Measurements from ENCODE around the gene HES6. TPM values are rescaled to one million over a fixed set of nuclear protein-coding genes. Genes with fewer than 3 reads are reported as not detected.

HES6 gene, protein sequence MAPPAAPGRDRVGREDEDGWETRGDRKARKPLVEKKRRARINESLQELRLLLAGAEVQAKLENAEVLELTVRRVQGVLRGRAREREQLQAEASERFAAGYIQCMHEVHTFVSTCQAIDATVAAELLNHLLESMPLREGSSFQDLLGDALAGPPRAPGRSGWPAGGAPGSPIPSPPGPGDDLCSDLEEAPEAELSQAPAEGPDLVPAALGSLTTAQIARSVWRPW
- 17.1 TPM for total RNA-seq
- polyA plus RNA-seq (ENCODE audit: insufficient read depth in 1 of 8, insufficient read length in 8 of 8, low replicate concordance in 1 of 8), result 10 to 100 TPM; 17.6 to 25.9 (median 22.0) TPM
- long read RNA-seq, donor 1, partial matches to known transcripts, result 0 of 5 reads
- long read RNA-seq, donor 1, other reads (novel, unspliced or antisense), result 0 of 5 reads
- long read RNA-seq, donor 2, result 0 reads
- long read RNA-seq, donor 3, transcript HES6-203 (3 exons, 1,600 nt), result minor isoform, 6 of 15 reads
- long read RNA-seq, donor 3, transcript HES6-201 (4 exons, 1,454 nt), result major isoform, 9 of 15 reads
- long read RNA-seq, donor 3, partial matches to known transcripts, result 0 of 15 reads
- long read RNA-seq, donor 3, other reads (novel, unspliced or antisense), result 0 of 15 reads
- long read RNA-seq, donor 4, partial matches to known transcripts, result 0 of 6 reads
- long read RNA-seq, donor 4, other reads (novel, unspliced or antisense), result 0 of 6 reads
- long read RNA-seq, donor 5, transcript HES6-201 (4 exons, 1,454 nt), result major isoform, 23 of 34 reads
- long read RNA-seq, donor 5, transcript HES6-203 (3 exons, 1,600 nt), result minor isoform, 10 of 34 reads
- long read RNA-seq, donor 5, partial matches to known transcripts, result 0 of 34 reads
- long read RNA-seq, donor 5, other reads (novel, unspliced or antisense), result 0 of 34 reads
- long read RNA-seq, donor 6, transcript HES6-201 (4 exons, 1,454 nt), result major isoform, 17 of 21 reads
- long read RNA-seq, donor 6, partial matches to known transcripts, result 0 of 21 reads
- long read RNA-seq, donor 6, other reads (novel, unspliced or antisense), result 0 of 21 reads
- long read RNA-seq, donor 7, transcript HES6-201 (4 exons, 1,454 nt), result major isoform, 8 of 13 reads
- long read RNA-seq, donor 7, partial matches to known transcripts, result 0 of 13 reads
- long read RNA-seq, donor 7, other reads (novel, unspliced or antisense), result 0 of 13 reads
- long read RNA-seq, donor 8, transcript HES6-201 (4 exons, 1,454 nt), result major isoform, 5 of 5 reads
- long read RNA-seq, donor 8, partial matches to known transcripts, result 0 of 5 reads
- long read RNA-seq, donor 8, other reads (novel, unspliced or antisense), result 0 of 5 reads
- long read RNA-seq, donor 9, partial matches to known transcripts, result 0 of 8 reads
- long read RNA-seq, donor 9, other reads (novel, unspliced or antisense), result 0 of 8 reads
- long read RNA-seq, donor 10, transcript HES6-201 (4 exons, 1,454 nt), result major isoform, 7 of 11 reads
- long read RNA-seq, donor 10, partial matches to known transcripts, result 0 of 11 reads
- long read RNA-seq, donor 10, other reads (novel, unspliced or antisense), result 0 of 11 reads
- long read RNA-seq, donor 11, partial matches to known transcripts, result 0 of 4 reads
- long read RNA-seq, donor 11, other reads (novel, unspliced or antisense), result 0 of 4 reads

DNA sequence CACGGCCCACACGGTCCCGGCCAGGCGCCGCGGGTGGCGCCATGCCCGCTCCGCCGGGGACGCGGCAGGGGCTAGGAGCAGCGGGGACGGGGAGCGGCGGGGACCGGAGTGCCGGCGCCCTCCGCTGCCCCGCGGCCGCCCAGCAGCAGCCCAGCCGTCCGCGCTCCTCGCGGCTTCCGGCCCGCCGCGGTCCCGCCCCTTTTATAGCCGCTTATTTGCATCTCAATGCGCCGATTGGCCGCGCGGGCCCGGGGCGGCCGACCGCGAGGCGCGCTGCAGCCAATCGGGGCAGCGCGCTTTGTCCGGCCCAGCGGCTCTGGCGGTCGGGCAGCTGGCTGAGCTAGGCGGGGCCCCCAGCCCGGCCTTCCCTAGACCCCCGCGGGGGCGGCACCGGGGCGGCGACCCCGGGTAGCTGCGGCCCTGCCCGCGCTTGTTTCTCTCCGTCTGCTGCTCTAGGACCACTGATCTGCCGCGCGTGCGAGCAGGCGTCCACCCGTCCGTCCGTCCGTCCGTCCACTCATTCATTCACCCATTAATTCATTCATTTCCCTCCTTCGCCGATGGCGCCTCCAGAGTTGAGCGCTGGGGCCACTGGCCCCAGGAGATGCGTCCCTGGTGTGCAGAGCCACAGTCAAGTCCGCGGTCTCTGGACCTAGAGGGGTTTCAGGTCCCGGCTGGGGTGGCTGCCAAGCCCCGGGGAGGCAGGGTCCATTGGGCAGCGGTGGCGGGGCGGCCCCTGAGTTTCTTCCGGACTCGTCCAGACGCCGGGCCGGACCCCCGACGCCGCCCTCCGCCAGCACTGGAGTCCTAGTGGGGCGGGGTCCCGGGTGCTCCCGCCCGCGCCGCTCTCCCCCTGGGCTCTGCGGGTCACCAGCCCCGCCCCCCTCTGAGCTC lies at the start of gene HES6:
Gene HES6 (minus strand): TSS at position 176 of the 894 bp plus-strand sequence. CDS start 133 bp downstream, at position 43.
- H3K36me3 ChIP-seq (ENCODE audit: control insufficient read depth, insufficient read depth, low read length), result peaks cover 1% of the 10 kb centered on the region
- WGBS (ENCODE audit: insufficient coverage), result under 1% methylated on average over 91 of the region's 105 CpGs
- H3K4me1 ChIP-seq (ENCODE audit: control insufficient read depth, insufficient read depth, low read length), result peaks cover 38% of the 10 kb centered on the region
- H3K27ac ChIP-seq (ENCODE audit: low read length), result peak within 1 kb of the TSS; percentile 93
- peaks cover 45% of the 10 kb centered on the region for H3K27me3 ChIP-seq (ENCODE audit: control insufficient read depth, insufficient read depth, low read length)
- H3K4me3 ChIP-seq (ENCODE audit: low read length), result peak within 1 kb of the TSS; percentile 39
- H3K9me3 ChIP-seq (replicated peaks; ENCODE audit: control insufficient read depth, low read depth, low read length), result no peaks in the 10 kb centered on the region
- DNase-seq, result peak; percentile 97

GRCh38 chr2:238289574-238289973 lies 49.7 kb upstream of the HES6 start:
- Histone ChIP-seq H3K4me3 (ENCODE audit: low read length) (peak overlapping the region; percentile 47), H3K27me3 (ENCODE audit: control insufficient read depth, insufficient read depth, low read length) (no peaks in the 10 kb centered on the region), H3K27ac (ENCODE audit: low read length) (no peak overlapping the region), H3K4me1 (ENCODE audit: control insufficient read depth, insufficient read depth, low read length) (peaks cover 42% of the 10 kb centered on the region), H3K9me3 (replicated peaks; ENCODE audit: control insufficient read depth, low read depth, low read length) (no peaks in the 10 kb centered on the region), H3K36me3 (ENCODE audit: control insufficient read depth, insufficient read depth, low read length) (no peaks in the 10 kb centered on the region)
- WGBS (ENCODE audit: insufficient coverage), result 13% methylated on average over 11 of the region's 13 CpGs
- peak; percentile 23 for DNase-seq

- peak overlapping the region; percentile 78 for H3K27ac ChIP-seq (ENCODE audit: low read length)
- no peaks in the 10 kb centered on the region for H3K27me3 ChIP-seq (ENCODE audit: control insufficient read depth, insufficient read depth, low read length)
- H3K4me1 ChIP-seq (ENCODE audit: control insufficient read depth, insufficient read depth, low read length), result peaks cover 44% of the 10 kb centered on the region
- WGBS (ENCODE audit: insufficient coverage), result under 1% methylated on average over 104 of the region's 108 CpGs
- H3K9me3 ChIP-seq (replicated peaks; ENCODE audit: control insufficient read depth, low read depth, low read length), result no peaks in the 10 kb centered on the region
- H3K4me3 ChIP-seq (ENCODE audit: low read length), result peak overlapping the region; percentile 47
- DNase-seq, result peak; percentile 99
- no peaks in the 10 kb centered on the region for H3K36me3 ChIP-seq (ENCODE audit: control insufficient read depth, insufficient read depth, low read length)
Observed at GRCh38 chr2:238288650-238289573, 49.1 kb upstream of the HES6 start.

DNA sequence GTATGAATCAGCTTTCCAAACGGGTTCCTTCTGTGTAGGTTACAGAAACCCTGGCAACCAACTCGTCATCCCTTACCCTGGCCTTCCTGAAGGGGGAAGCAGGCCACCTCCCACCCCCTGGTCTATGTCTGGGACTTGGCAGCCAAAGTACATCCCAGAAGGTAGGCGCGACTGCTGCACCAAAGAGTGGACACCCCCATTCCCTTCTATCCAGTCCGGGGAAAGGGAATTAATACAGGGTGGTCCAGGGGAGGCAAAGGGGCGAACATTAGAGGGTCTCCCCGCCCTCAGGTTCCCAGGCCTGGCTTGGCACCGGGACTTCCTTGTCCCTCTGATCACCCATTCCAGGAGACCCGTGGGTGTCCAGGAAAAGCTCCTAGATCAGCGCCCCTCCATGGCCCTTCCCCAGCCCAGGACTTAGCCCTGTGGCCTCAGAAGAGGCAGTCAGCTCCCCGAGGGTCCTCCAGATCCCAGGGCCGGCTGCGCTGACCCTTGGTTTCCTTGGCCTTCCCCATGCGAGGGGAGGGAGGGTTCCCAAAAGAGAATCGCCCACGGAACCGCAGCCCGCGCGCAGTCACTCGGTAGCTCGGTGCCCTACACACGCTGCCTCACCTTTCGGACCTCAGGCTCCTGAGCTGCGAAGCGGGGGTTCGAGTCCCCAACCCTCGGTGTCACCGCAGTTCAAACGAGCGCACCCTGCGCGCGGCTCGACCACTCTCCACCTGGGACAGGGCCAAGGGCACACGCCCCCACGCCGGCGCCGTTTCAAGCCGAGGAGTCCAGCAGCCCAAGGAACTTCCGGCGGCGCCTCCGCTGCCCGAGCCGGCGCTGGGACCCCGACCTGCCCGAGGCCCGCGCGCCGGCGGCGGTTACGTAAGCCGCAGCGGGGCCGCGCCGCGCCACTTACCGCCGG lies 48.2 kb upstream of the HES6 start, which contains the start of gene PER2:
Gene PER2 (minus strand): TSS at position 874 of the 913 bp plus-strand sequence. CDS start 10,674 bp downstream, outside the sequence.
- WGBS (ENCODE audit: insufficient coverage), result under 1% methylated on average over 59 of the region's 65 CpGs
- Histone ChIP-seq H3K36me3 (ENCODE audit: control insufficient read depth, insufficient read depth, low read length) (no peaks in the 10 kb centered on the region), H3K27me3 (ENCODE audit: control insufficient read depth, insufficient read depth, low read length) (no peaks in the 10 kb centered on the region), H3K4me1 (ENCODE audit: control insufficient read depth, insufficient read depth, low read length) (peaks cover 44% of the 10 kb centered on the region), H3K9me3 (replicated peaks; ENCODE audit: control insufficient read depth, low read depth, low read length) (no peaks in the 10 kb centered on the region), H3K4me3 (ENCODE audit: low read length) (peak within 1 kb of the TSS; percentile 78), H3K27ac (ENCODE audit: low read length) (peak within 1 kb of the TSS; percentile 95)
- DNase-seq, result peak; percentile 86

DNA sequence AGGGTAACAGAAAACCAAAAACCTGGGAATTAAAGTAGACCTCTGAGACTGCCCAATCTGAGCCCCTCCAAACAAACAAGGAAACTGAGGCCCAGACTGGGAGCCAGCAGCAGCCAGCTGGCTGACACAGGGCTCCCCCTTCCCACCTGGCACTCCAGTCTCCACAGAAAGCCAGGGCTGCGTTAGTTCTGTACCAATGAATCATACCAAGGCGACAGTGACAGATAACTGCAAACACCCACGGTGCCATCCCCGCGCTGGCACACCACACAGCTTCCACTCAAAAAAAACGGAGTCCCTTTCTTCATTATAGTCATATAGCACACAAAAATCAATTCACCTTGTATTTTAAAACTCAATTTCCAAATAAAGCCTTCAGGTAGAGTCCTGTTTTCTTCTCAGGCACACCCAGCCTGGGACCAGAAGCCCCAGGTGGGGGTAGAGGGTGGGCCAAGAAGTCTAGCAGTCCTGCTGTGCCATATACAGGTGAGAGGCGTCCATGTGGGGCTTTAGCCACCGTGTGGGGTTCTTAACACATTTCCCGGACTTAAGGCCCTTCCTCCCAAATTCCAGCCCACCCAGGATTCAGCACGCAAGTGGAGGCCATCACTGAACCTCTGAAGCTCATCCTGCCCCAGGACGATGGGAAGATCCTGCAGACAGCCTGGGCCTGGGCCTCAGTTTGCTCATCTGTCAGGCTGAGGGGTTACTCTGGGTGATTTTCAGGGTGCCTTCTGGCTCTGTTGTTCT lies 47.3 kb upstream of the HES6 start:
- Histone ChIP-seq H3K27ac (ENCODE audit: low read length) (peak overlapping the region; percentile 95), H3K36me3 (ENCODE audit: control insufficient read depth, insufficient read depth, low read length) (no peaks in the 10 kb centered on the region), H3K9me3 (replicated peaks; ENCODE audit: control insufficient read depth, low read depth, low read length) (no peaks in the 10 kb centered on the region), H3K4me3 (ENCODE audit: low read length) (peak overlapping the region; percentile 78), H3K4me1 (ENCODE audit: control insufficient read depth, insufficient read depth, low read length) (peaks cover 44% of the 10 kb centered on the region), H3K27me3 (ENCODE audit: control insufficient read depth, insufficient read depth, low read length) (no peaks in the 10 kb centered on the region)
- no peak for DNase-seq
- 71% methylated on average over 7 of the region's 11 CpGs for WGBS (ENCODE audit: insufficient coverage)

GRCh38 chr2:238286551-238286950 lies 46.7 kb upstream of the HES6 start:
- H3K4me3 ChIP-seq (ENCODE audit: low read length), result no peak overlapping the region

GRCh38 chr2:238286095-238286494 lies 46.3 kb upstream of the HES6 start:
- no peak overlapping the region for H3K4me3 ChIP-seq (ENCODE audit: low read length)
- WGBS (ENCODE audit: insufficient coverage), result 31% methylated on average over 5 of the region's 7 CpGs
- peak overlapping the region; percentile 95 for H3K27ac ChIP-seq (ENCODE audit: low read length)
- H3K36me3 ChIP-seq (ENCODE audit: control insufficient read depth, insufficient read depth, low read length), result no peaks in the 10 kb centered on the region
- peak; percentile 24 for DNase-seq
- H3K9me3 ChIP-seq (replicated peaks; ENCODE audit: control insufficient read depth, low read depth, low read length), result no peaks in the 10 kb centered on the region
- H3K27me3 ChIP-seq (ENCODE audit: control insufficient read depth, insufficient read depth, low read length), result no peaks in the 10 kb centered on the region
- H3K4me1 ChIP-seq (ENCODE audit: control insufficient read depth, insufficient read depth, low read length), result peaks cover 48% of the 10 kb centered on the region

More at GRCh38 chr2:238286551-238286950, 46.7 kb upstream of the HES6 start:
- H3K36me3 ChIP-seq (ENCODE audit: control insufficient read depth, insufficient read depth, low read length), result no peaks in the 10 kb centered on the region
- H3K27ac ChIP-seq (ENCODE audit: low read length), result peak overlapping the region; percentile 95
- WGBS (ENCODE audit: insufficient coverage), result 23% methylated on average over 4 of the region's 7 CpGs
- H3K27me3 ChIP-seq (ENCODE audit: control insufficient read depth, insufficient read depth, low read length), result no peaks in the 10 kb centered on the region
- DNase-seq, result peak; percentile 73
- no peaks in the 10 kb centered on the region for H3K9me3 ChIP-seq (replicated peaks; ENCODE audit: control insufficient read depth, low read depth, low read length)
- peaks cover 48% of the 10 kb centered on the region for H3K4me1 ChIP-seq (ENCODE audit: control insufficient read depth, insufficient read depth, low read length)
